ENCODE data around the gene HIBCH. TPM values are rescaled to one million over a fixed set of nuclear protein-coding genes. Genes with fewer than 3 reads are reported as not detected.
"Not testable (repeated sequence)": the region's sequence is repeated elsewhere in the genome, so short reads cannot be mapped to it uniquely, and the experiment has no call there.

HIBCH gene
- total RNA-seq, 2 experiments from 2014 or later, result 15.6 to 29.7 TPM

- Histone ChIP-seq H3K36me3 (ENCODE audit: insufficient read depth, low read length) (no peaks in the 10 kb centered on the region), H3K4me3 (ENCODE audit: low read depth, low read length, poor library complexity, severe bottlenecking) (no peak overlapping the region), H4K20me1 (ENCODE audit: insufficient read depth, low read length) (no peaks in the 10 kb centered on the region), H3K4me1 (ENCODE audit: insufficient read depth, low read length, poor library complexity, severe bottlenecking) (no peaks in the 10 kb centered on the region), H3K27ac (ENCODE audit: low read depth, low read length, poor library complexity, severe bottlenecking) (no peak overlapping the region), H3K9me3 (ENCODE audit: low read length) (no peaks in the 10 kb centered on the region), H3K79me2 (ENCODE audit: insufficient read depth, low read depth, low read length) (no peaks in the 10 kb centered on the region), H3K4me2 (ENCODE audit: low read length) (no peak overlapping the region), H2AFZ (ENCODE audit: low read length) (no peak overlapping the region), H3K9me2 (ENCODE audit: insufficient read depth, low read length) (no peaks in the 10 kb centered on the region)
- intact Hi-C loops (cut with micrococcal nuclease; ENCODE audit: unreplicated experiment), result no loop called here
- no TSS peak for BruUV-seq (replicated peaks)
- POLR2A ChIA-PET, result no interaction called here
- no peak for DNase-seq (ENCODE audit: low spot score)
- TF ChIP-seq CTCF (conservative IDR thresholded peaks at IDR 0.05; ENCODE audit: low read length) (no peak), EZH2phosphoT487 (IDR thresholded peaks at IDR 0.05; ENCODE audit: borderline replicate concordance, low read depth, low read length) (no peak)
- CTCF ChIA-PET (ENCODE audit: unreplicated experiment), result no interaction called here
Observed at GRCh38 chr2:190336420-190336819, 16.8 kb upstream of the HIBCH start.

- H3K4me2 ChIP-seq (ENCODE audit: low read length); DNase-seq (ENCODE audit: low spot score): not testable (repeated sequence)
Observed at GRCh38 chr2:190335584-190335983, 16.0 kb upstream of the HIBCH start.

GRCh38 chr2:190335225-190335559, 15.6 kb upstream of the HIBCH start:
- no peaks in the 10 kb centered on the region for H3K4me1 ChIP-seq (ENCODE audit: insufficient read depth, low read length, poor library complexity, severe bottlenecking)
- intact Hi-C loops (cut with micrococcal nuclease; ENCODE audit: unreplicated experiment), result no loop called here
- H3K27ac ChIP-seq (ENCODE audit: low read depth, low read length, poor library complexity, severe bottlenecking), result no peak overlapping the region
- H3K9me2 ChIP-seq (ENCODE audit: insufficient read depth, low read length), result no peaks in the 10 kb centered on the region
- H3K79me2 ChIP-seq (ENCODE audit: insufficient read depth, low read depth, low read length), result no peaks in the 10 kb centered on the region
- ChIA-PET CTCF (ENCODE audit: unreplicated experiment) (no interaction called here), POLR2A (no interaction called here)
- no peak overlapping the region for H3K4me2 ChIP-seq (ENCODE audit: low read length)
- no peak overlapping the region for H3K4me3 ChIP-seq (ENCODE audit: low read depth, low read length, poor library complexity, severe bottlenecking)
- no peaks in the 10 kb centered on the region for H3K9me3 ChIP-seq (ENCODE audit: low read length)
- no peak for DNase-seq (ENCODE audit: low spot score)
- no TSS peak for BruUV-seq (replicated peaks)
- no peaks in the 10 kb centered on the region for H3K36me3 ChIP-seq (ENCODE audit: insufficient read depth, low read length)
- no peak overlapping the region for H2AFZ ChIP-seq (ENCODE audit: low read length)
- TF ChIP-seq CTCF (conservative IDR thresholded peaks at IDR 0.05; ENCODE audit: low read length), result no peak
- no peaks in the 10 kb centered on the region for H4K20me1 ChIP-seq (ENCODE audit: insufficient read depth, low read length)

More at GRCh38 chr2:190335584-190335983, 16.0 kb upstream of the HIBCH start:
- H2AFZ ChIP-seq (ENCODE audit: low read length); H4K20me1 ChIP-seq (ENCODE audit: insufficient read depth, low read length); H3K9me3 ChIP-seq (ENCODE audit: low read length); H3K79me2 ChIP-seq (ENCODE audit: insufficient read depth, low read depth, low read length); H3K9me2 ChIP-seq (ENCODE audit: insufficient read depth, low read length); POLR2A ChIA-PET; H3K4me1 ChIP-seq (ENCODE audit: insufficient read depth, low read length, poor library complexity, severe bottlenecking); BruUV-seq (replicated peaks); H3K27ac ChIP-seq (ENCODE audit: low read depth, low read length, poor library complexity, severe bottlenecking); H3K36me3 ChIP-seq (ENCODE audit: insufficient read depth, low read length); CTCF ChIA-PET (ENCODE audit: unreplicated experiment); intact Hi-C loops (cut with micrococcal nuclease; ENCODE audit: unreplicated experiment); H3K4me3 ChIP-seq (ENCODE audit: low read depth, low read length, poor library complexity, severe bottlenecking): not testable (repeated sequence)
